ENCODE results near the gene ARRB2. TPM values are rescaled to one million over a fixed set of nuclear protein-coding genes. Genes with fewer than 3 reads are reported as not detected.

Gene ARRB2
- total and polyA plus RNA-seq, 2 of the 8 experiments (the other 6 are each of a cell fraction or from before 2014, with no cell fraction given) = 72.4 to 101 TPM

GRCh38 chr17:4706121-4706520 lies 4.3 kb upstream of the ARRB2 start:
- H3K14ac ChIP-seq (ENCODE audit: insufficient read length) = no peak overlapping the region
- no peaks in the 10 kb centered on the region for H3K27me3 ChIP-seq (replicated peaks in 1 of 4; ENCODE audit: control insufficient read depth in 3 of 4, extremely low read depth in 1 of 4, insufficient read depth in 3 of 4, low read length in 3 of 4)
- peak overlapping the region; percentile 62; the same call in 1 of the 2 replicates for H2BK12ac ChIP-seq (ENCODE audit: low read depth, low read length)
- CTCF ChIA-PET (ENCODE audit: partially characterized antibody) = interaction anchor here (0.7 to 1.4 kb wide), 2 partner anchors 80 to 140 kb away, joined by 3 to 5 read pairs; partner anchors contain the start of gene VMO1
- H3K79me1 ChIP-seq (ENCODE audit: low read depth, low read length) = peaks cover 4% of the 10 kb centered on the region; the same call in 1 of the 2 replicates
- peak overlapping the region; percentile 27 to 34; a peak in 3 of 4 replicates for H3K4me2 ChIP-seq (ENCODE audit: insufficient read depth in 1 of 2, low read depth in 2 of 2, low read length in 2 of 2)
- H3K9ac ChIP-seq (replicated peaks in 1 of 4; ENCODE audit: extremely low read depth in 1 of 4, low read depth in 3 of 4, low read length in 3 of 4) = no peak overlapping the region
- H4K8ac ChIP-seq (ENCODE audit: extremely low read depth, insufficient read depth, low read length) = no peak overlapping the region
- no peak overlapping the region for H4K91ac ChIP-seq (replicated peaks; ENCODE audit: insufficient read length, low read length)
- TF ChIP-seq BRCA1 (IDR thresholded peaks at IDR 0.05; ENCODE audit: low read depth, low read length) (no peak), SP4 (IDR thresholded peaks at IDR 0.05; ENCODE audit: low read length) (no peak), HDAC2 (IDR thresholded peaks at IDR 0.05; ENCODE audit: borderline replicate concordance in 1 of 2, low read depth in 2 of 2, low read length in 2 of 2) (0 out of 4 replicates have a peak, but pooled peaks of 1 of the 2 experiments have one; percentile 31), SP2 (IDR thresholded peaks at IDR 0.05; ENCODE audit: low read length) (no peak), SP1 (IDR thresholded peaks at IDR 0.05; ENCODE audit: low read depth, low read length) (0 out of 2 replicates have a peak, but pooled peaks have one; percentile 20), TCF12 (IDR thresholded peaks at IDR 0.05; ENCODE audit: low read depth, low read length) (no peak)
- no peak overlapping the region for H3K56ac ChIP-seq (replicated peaks; ENCODE audit: insufficient read length, low read depth, low read length)
- 52% methylated on average over 7 of the region's 7 CpGs; no CpG with 5 or more reads in 1 of the 2 experiments for whole genome bisulfite sequencing, 2 experiments (ENCODE audit: extremely low coverage in 1 of 2, insufficient coverage in 1 of 2, insufficient read length in 1 of 2, insufficient replicate concordance in 2 of 2, low coverage in 1 of 2, low lambda C conversion rate in 2 of 2, missing lambda C conversion rate in 1 of 2)
- no peak overlapping the region; the same call in 1 of the 2 replicates for H2BK5ac ChIP-seq (ENCODE audit: low read depth, low read length)
- no peak overlapping the region for H2BK15ac ChIP-seq (ENCODE audit: low read length)
- peak overlapping the region; percentile 66 for H3K18ac ChIP-seq (ENCODE audit: extremely low read depth, low read length)
- H3K23ac ChIP-seq (ENCODE audit: insufficient read length) = no peak overlapping the region
- H3K36me3 ChIP-seq (ENCODE audit: control insufficient read depth in 2 of 4, insufficient read depth in 4 of 4, low read length in 3 of 4) = no peaks in the 10 kb centered on the region
- H2AFZ ChIP-seq (ENCODE audit: low read length) = no peak overlapping the region
- no peak for DNase-seq (ENCODE audit: low read depth in 1 of 2, low spot score in 2 of 2)
- H3K9me3 ChIP-seq (ENCODE audit: insufficient read depth in 2 of 2, low read depth in 1 of 2, low read length in 1 of 2) = 0 out of 4 replicates have a peak, but pooled peaks cover 0 to 3% of the 10 kb centered on the region in 2 experiments
- H4K5ac ChIP-seq (ENCODE audit: insufficient read length, low read depth, low read length) = no peak overlapping the region
- peaks cover under 1 to 20% (median 10%) of the 10 kb centered on the region in 4 experiments for H3K4me1 ChIP-seq (replicated peaks in 1 of 4; ENCODE audit: control insufficient read depth in 3 of 4, insufficient read depth in 4 of 4, low read length in 3 of 4)
- H3K4ac ChIP-seq (replicated peaks; ENCODE audit: insufficient read length, low read depth, low read length) = no peak overlapping the region
- 0 out of 2 replicates have a peak overlapping the region, but pooled peaks have one; percentile 28 for H2BK20ac ChIP-seq (ENCODE audit: low read length)
- H2AK5ac ChIP-seq (ENCODE audit: low read depth, low read length) = no peak overlapping the region
- H2BK120ac ChIP-seq (replicated peaks; ENCODE audit: low read depth, low read length) = no peak overlapping the region
- H3K27ac ChIP-seq (ENCODE audit: low read depth, low read length) = no peak overlapping the region
- peaks cover 21 to 28% of the 10 kb centered on the region in 2 experiments for H3K79me2 ChIP-seq (ENCODE audit: control insufficient read depth in 1 of 2, insufficient read depth in 2 of 2, low read length in 2 of 2)
- H3K4me3 ChIP-seq (ENCODE audit: extremely low read depth in 1 of 4, insufficient read depth in 2 of 4, low read depth in 3 of 4, low read length in 4 of 4) = peak overlapping the region in 1 of 4 experiments; percentile 6; a peak in 1 of 8 replicates
- peaks cover 11% of the 10 kb centered on the region for H3K23me2 ChIP-seq (ENCODE audit: low read depth, low read length)
- FAIRE-seq = peak; percentile 88
- H4K20me1 ChIP-seq (replicated peaks in 1 of 2; ENCODE audit: control insufficient read depth in 1 of 2, insufficient read depth in 2 of 2, low read length in 2 of 2) = peaks cover 4 to 9% of the 10 kb centered on the region in 2 experiments
- POLR2A ChIA-PET (ENCODE audit: partially characterized antibody) = interaction anchor here (0.7 to 1.5 kb wide), 6 partner anchors 22 to 83 kb away, joined by 3 to 5 read pairs (median 3); partner anchors contain the start of genes ALOX15 and GLTPD2

Measured in H1 (cell line).